GM12864 (cell line): ENCODE results near the gene TCF12.

Experiments
- DNase-seq: peaks from one replicate; pipeline ENCODE4 v3.0.0-alpha.2; 2011; ENCODE audit warnings: low read depth
- H3K4me3 ChIP-seq: 2 replicates; pipeline ENCODE4 v1.5.1; 2011; ENCODE audit warnings: mild to moderate bottlenecking, low read depth, low read length, control low read depth
- TF ChIP-seq, protein P1 (sequence below): IDR thresholded peaks from 2 replicates; pipeline ENCODE4 v1.5.1; 2011; ENCODE audit warnings: low read depth, mild to moderate bottlenecking, moderate library complexity, low read length, control low read depth, inconsistent platforms; ENCODE audit errors: missing control alignments

TCF12 gene

DNA sequence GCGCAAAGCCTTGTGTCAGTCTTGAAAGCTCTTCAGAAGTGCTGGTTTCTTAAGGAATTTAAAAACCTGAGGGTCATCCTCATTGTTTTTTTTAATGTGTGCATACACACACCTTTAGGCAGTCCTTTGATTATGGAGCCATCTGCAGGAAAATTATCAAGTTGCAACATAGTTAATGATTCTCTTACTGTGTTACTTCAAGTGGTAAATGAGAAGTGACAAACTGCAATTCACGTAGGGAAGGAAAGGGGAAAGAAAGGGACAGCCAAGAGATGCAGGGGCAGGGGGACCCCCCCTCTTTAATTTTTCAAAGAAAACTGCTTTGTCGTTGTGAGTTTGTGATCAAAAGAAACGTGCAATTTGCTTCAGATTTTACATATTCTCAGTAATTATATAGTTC is 295.4 kb downstream of the TCF12 start:
- H3K4me3 ChIP-seq, result no peak overlapping the region
- no peak for DNase-seq
- TF ChIP-seq, protein P1, sequence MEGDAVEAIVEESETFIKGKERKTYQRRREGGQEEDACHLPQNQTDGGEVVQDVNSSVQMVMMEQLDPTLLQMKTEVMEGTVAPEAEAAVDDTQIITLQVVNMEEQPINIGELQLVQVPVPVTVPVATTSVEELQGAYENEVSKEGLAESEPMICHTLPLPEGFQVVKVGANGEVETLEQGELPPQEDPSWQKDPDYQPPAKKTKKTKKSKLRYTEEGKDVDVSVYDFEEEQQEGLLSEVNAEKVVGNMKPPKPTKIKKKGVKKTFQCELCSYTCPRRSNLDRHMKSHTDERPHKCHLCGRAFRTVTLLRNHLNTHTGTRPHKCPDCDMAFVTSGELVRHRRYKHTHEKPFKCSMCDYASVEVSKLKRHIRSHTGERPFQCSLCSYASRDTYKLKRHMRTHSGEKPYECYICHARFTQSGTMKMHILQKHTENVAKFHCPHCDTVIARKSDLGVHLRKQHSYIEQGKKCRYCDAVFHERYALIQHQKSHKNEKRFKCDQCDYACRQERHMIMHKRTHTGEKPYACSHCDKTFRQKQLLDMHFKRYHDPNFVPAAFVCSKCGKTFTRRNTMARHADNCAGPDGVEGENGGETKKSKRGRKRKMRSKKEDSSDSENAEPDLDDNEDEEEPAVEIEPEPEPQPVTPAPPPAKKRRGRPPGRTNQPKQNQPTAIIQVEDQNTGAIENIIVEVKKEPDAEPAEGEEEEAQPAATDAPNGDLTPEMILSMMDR, result peak; percentile 17

DNA sequence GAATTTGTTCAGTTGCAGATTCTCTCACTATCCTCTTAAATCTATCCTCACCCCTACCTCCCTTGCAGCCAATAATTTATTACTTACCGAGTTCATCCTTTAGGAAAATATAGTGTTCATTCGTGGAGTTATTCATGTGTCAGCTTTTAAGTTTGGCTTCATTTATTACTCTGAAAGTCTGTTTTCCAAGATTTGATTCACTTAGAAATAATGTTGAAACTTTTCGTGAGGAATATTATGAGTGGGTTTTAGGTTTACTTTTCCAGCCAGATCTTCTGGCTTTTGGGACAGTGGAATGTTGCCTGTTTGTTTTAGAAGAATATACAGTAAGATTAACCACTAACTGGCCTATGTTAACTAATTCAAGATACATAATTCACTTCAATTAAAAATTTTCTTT is 296.9 kb downstream of the TCF12 start:
- no peak overlapping the region for H3K4me3 ChIP-seq
- DNase-seq, result no peak

DNA sequence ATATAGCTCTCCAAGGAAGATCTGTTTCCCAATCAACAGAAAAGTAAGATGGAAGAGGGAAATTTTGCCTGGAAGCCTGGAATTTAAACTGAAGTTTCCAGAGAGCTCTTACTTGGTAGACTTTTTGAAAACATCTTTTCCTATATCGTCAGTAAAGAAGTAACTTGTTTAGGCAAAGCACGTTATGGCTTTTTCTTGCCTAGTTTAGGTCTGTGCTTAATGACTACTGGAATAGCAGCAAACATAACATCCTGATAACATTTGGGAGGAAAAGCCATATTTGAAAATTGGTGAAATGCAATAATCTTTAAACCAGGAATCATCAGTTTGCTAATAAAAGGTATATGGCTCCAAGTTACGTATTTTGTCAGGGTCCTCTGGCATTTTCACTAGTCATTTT is 297.4 kb downstream of the TCF12 start:
- no peak for DNase-seq
- TF ChIP-seq, protein P1, result no peak
- no peak overlapping the region for H3K4me3 ChIP-seq

More for the DNA sequence above, 296.9 kb downstream of the TCF12 start:
- TF ChIP-seq, protein P1, result no peak

DNA sequence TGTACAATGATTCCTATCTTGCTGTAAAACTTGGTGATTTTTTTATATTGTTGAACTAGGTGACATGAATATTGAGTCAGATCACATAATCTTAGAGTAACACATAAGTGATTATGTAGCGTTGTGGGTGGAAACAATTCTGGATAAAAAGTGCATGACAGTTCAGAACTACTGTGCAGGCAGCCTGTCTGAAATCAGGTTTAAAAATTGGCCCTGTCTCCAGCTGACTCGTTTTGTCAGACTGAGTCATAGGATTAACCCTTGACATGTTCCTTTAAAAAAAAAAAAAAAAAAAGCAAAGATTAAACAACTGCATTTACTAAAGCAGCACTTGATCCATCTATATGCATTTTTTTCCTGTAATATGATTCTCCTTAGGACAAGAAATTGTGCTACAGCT is 297.8 kb downstream of the TCF12 start:
- TF ChIP-seq, protein P1, result no peak
- no peak for DNase-seq
- no peak overlapping the region for H3K4me3 ChIP-seq

DNA sequence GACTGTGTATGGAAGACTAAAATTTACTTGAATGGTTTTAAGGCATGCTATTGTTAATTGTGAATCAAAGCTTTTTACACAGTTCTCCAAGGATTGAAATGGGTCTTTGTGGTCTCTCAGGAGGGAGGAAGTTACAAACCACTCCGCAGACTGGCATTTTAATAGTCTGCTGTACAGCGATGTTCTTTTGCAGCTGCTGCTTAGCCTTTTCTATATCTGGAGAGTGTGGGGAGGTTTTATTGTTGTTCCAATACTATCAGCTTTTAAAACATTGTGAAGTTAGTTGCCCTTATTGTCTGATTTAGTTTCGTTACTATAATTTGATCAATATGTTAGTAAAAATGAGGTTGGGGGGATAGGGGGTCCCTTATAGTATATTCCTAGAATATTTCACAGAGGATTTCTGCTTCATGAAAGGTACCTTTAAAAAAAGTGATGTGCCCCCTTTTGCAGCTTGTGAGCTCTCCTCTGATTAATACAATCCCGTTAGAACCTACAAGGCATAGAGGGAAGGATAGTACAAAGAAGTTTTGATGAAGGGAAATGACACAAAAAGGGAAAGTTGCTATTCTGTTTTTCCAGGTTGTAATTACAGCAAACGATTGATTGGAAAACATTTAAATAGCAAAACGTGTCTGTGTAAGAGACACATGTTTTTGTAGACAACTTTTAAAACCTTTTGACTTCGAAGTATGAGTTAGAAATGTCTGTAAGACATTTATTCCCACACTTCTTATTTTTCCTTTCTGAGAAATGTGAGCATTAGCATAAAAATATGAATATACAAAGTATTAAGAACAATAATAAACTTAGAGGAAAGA is 299.5 kb downstream of the TCF12 start:
- H3K4me3 ChIP-seq, result no peak overlapping the region
- no peak for DNase-seq
- TF ChIP-seq, protein P1, result no peak

DNA sequence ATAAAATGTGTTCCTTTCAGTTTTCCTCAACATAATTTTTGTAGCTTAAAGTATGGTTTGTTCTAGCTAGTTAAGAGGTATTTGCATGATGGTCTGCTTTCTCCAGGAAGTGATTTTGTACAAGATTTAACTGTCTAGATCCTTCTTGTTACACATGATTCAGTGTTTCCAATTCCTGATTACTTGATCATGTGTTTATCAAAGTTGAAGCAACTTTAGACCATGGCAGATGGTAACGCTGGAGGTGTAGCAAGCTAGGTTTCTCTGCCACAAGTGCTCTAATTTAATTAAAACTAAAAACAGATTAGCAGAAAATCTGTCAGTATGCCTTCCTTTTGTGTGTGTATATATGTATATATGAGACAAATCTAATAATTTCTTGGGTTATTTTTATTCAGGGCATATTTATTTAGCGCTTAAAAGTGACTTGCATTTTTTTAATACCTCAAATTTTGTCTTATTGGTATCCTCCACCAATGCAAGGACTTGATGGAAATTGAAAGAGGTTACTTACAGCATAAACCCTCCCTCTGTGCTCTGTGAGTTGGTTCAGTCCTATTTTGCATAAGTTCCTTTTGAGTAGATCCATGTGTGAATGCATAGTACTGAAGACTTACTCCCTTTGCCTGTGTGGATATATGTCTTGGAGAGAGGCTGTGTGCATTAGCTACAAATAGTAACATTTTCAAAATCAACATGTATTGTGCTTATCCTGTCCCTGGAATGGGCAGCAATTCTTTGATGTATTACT is 300.6 kb downstream of the TCF12 start:
- TF ChIP-seq, protein P1, result no peak
- no peak for DNase-seq
- no peak overlapping the region for H3K4me3 ChIP-seq
